ENCODE measurements around the gene ENPP6. TPM values are rescaled to one million over a fixed set of nuclear protein-coding genes. Genes with fewer than 3 reads are reported as not detected.

Gene ENPP6
- total RNA-seq, 2 experiments from 2014 or later = not detected

DNA sequence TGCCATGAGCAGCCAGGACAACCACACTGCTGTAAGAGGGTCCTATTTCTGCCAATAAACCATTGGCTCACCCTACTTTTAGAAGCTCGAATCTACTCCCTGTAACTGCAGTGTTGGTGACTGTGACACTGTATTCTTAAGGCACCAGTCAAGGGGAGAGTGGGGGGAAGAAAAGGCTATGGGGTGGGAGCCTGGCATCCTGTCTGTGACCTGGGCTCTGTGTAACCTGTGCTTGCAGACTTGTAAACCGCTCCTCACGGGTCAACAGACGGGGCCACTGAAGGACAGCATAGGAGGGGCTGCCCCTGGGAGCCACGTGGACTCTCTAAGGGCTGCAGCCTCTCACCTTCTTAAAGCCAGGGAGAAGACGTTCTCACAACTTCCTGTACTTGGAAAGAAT lies 42.2 kb upstream of the ENPP6 start:
- TF ChIP-seq, protein P1, sequence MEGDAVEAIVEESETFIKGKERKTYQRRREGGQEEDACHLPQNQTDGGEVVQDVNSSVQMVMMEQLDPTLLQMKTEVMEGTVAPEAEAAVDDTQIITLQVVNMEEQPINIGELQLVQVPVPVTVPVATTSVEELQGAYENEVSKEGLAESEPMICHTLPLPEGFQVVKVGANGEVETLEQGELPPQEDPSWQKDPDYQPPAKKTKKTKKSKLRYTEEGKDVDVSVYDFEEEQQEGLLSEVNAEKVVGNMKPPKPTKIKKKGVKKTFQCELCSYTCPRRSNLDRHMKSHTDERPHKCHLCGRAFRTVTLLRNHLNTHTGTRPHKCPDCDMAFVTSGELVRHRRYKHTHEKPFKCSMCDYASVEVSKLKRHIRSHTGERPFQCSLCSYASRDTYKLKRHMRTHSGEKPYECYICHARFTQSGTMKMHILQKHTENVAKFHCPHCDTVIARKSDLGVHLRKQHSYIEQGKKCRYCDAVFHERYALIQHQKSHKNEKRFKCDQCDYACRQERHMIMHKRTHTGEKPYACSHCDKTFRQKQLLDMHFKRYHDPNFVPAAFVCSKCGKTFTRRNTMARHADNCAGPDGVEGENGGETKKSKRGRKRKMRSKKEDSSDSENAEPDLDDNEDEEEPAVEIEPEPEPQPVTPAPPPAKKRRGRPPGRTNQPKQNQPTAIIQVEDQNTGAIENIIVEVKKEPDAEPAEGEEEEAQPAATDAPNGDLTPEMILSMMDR (conservative IDR thresholded peaks at IDR 0.05; ENCODE audit: low read length) = no peak
- no peak for TF ChIP-seq EZH2phosphoT487 (IDR thresholded peaks at IDR 0.05; ENCODE audit: borderline replicate concordance, low read depth, low read length)
- H3K27ac ChIP-seq (ENCODE audit: low read depth, low read length, poor library complexity, severe bottlenecking) = no peak overlapping the region
- H3K4me1 ChIP-seq (ENCODE audit: insufficient read depth, low read length, poor library complexity, severe bottlenecking) = peaks cover 14% of the 10 kb centered on the region
- no peak overlapping the region for H3K4me3 ChIP-seq (ENCODE audit: low read depth, low read length, poor library complexity, severe bottlenecking)
- no peak overlapping the region for H3K4me2 ChIP-seq (ENCODE audit: low read length)
- no peak for DNase-seq (ENCODE audit: low spot score)
- H4K20me1 ChIP-seq (ENCODE audit: insufficient read depth, low read length) = no peaks in the 10 kb centered on the region
- H2AFZ ChIP-seq (ENCODE audit: low read length) = no peak overlapping the region
- no TSS peak for BruUV-seq (replicated peaks)
- H3K79me2 ChIP-seq (ENCODE audit: insufficient read depth, low read depth, low read length) = no peaks in the 10 kb centered on the region
- CTCF ChIA-PET (ENCODE audit: unreplicated experiment) = no interaction called here
- H3K9me3 ChIP-seq (ENCODE audit: low read length) = no peaks in the 10 kb centered on the region
- H3K36me3 ChIP-seq (ENCODE audit: insufficient read depth, low read length) = no peaks in the 10 kb centered on the region
- POLR2A ChIA-PET = interaction anchor here (1.0 kb wide), 1 partner anchor 9 kb away, joined by 3 read pairs; no protein-coding TSS in a partner anchor
- intact Hi-C loops (cut with micrococcal nuclease; ENCODE audit: unreplicated experiment) = loop anchor here (5.0 kb wide), 1 partner anchor 722 kb away; no protein-coding TSS in a partner anchor
- H3K9me2 ChIP-seq (ENCODE audit: insufficient read depth, low read length) = no peaks in the 10 kb centered on the region

DNA sequence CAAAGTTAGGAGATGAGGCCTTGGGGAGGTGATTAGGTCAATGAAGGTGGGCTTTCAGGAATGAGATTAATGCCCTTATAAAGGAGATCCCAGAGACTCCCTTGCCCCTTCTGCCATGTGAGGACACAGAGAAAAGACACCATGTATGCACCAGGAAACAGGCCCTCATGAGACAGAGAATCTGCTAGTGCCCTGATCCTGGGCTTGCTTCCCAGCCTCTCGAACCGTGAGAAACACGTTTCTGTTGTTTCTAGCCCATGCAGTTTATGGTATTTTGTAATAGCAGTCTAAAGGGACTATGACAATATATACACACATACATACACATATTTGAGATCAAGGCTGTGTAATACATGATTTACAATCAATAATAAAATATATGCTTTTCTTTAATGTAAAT lies 41.4 kb upstream of the ENPP6 start:
- BruUV-seq (replicated peaks) = no TSS peak
- ChIA-PET POLR2A (interaction anchor here (1.0 kb wide), 1 partner anchor 10 kb away, joined by 3 read pairs; no protein-coding TSS in a partner anchor), CTCF (ENCODE audit: unreplicated experiment) (no interaction called here)
- H3K9me3 ChIP-seq (ENCODE audit: low read length) = no peaks in the 10 kb centered on the region
- no peak overlapping the region for H3K4me3 ChIP-seq (ENCODE audit: low read depth, low read length, poor library complexity, severe bottlenecking)
- no peak for DNase-seq (ENCODE audit: low spot score)
- intact Hi-C loops (cut with micrococcal nuclease; ENCODE audit: unreplicated experiment) = no loop called here
- peaks cover 7% of the 10 kb centered on the region for H3K4me1 ChIP-seq (ENCODE audit: insufficient read depth, low read length, poor library complexity, severe bottlenecking)
- H3K79me2 ChIP-seq (ENCODE audit: insufficient read depth, low read depth, low read length) = no peaks in the 10 kb centered on the region
- TF ChIP-seq, protein P1 (conservative IDR thresholded peaks at IDR 0.05; ENCODE audit: low read length) = no peak
- TF ChIP-seq EZH2phosphoT487 (IDR thresholded peaks at IDR 0.05; ENCODE audit: borderline replicate concordance, low read depth, low read length) = no peak
- no peaks in the 10 kb centered on the region for H4K20me1 ChIP-seq (ENCODE audit: insufficient read depth, low read length)
- no peaks in the 10 kb centered on the region for H3K9me2 ChIP-seq (ENCODE audit: insufficient read depth, low read length)
- no peak overlapping the region for H3K27ac ChIP-seq (ENCODE audit: low read depth, low read length, poor library complexity, severe bottlenecking)
- no peak overlapping the region for H2AFZ ChIP-seq (ENCODE audit: low read length)
- H3K4me2 ChIP-seq (ENCODE audit: low read length) = no peak overlapping the region
- no peaks in the 10 kb centered on the region for H3K36me3 ChIP-seq (ENCODE audit: insufficient read depth, low read length)

DNA sequence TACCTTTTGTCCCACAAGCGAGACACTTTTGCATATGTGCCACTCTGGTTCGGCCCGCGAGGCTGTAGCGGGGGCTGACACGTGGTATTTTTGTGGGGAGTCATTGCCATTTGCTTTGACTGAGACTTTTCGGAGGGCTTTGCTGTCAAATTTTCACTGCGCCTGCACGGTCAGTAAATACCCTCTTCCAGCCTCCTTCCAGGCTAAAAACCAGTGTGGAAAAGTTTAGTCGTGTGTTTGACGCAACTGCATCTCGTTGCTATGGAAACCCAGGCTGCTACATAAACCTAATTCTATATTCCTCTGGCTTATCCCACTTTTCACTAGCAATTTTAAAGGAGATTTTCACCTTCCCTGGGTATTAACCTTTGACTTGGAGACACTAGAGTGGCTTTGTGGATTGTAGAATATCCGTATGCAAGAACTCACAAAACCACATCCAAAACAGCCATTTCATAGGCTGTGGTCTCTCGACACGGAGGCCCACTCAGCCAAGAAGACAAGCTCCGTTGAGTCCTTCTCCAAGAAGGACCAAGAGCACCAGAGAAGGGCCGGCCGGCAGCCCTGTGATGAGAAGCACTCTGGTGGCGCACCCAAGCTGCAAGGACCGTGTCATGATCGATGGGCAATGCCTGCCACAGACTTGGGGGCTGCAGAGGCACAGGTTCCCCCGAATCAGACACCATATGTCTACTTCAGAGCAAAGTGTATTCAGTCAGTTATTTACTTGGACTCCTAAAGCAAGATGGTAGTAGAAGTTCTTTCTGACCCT lies 38.4 kb upstream of the ENPP6 start:
- intact Hi-C loops (cut with micrococcal nuclease; ENCODE audit: unreplicated experiment) = no loop called here
- ChIA-PET CTCF (ENCODE audit: unreplicated experiment) (no interaction called here), POLR2A (interaction anchor here (0.6 to 0.7 kb wide), 2 partner anchors 187 to 334 kb away, joined by 3 read pairs; no protein-coding TSS in a partner anchor)

More for the DNA sequence above, 38.4 kb upstream of the ENPP6 start:
- no TSS peak for BruUV-seq (replicated peaks)
- H3K4me2 ChIP-seq (ENCODE audit: low read length) = no peak overlapping the region
- no peaks in the 10 kb centered on the region for H3K9me2 ChIP-seq (ENCODE audit: insufficient read depth, low read length)
- H3K9me3 ChIP-seq (ENCODE audit: low read length) = no peaks in the 10 kb centered on the region
- H3K79me2 ChIP-seq (ENCODE audit: insufficient read depth, low read depth, low read length) = no peaks in the 10 kb centered on the region
- H3K4me1 ChIP-seq (ENCODE audit: insufficient read depth, low read length, poor library complexity, severe bottlenecking) = no peaks in the 10 kb centered on the region
- no peak overlapping the region for H2AFZ ChIP-seq (ENCODE audit: low read length)
- H3K27ac ChIP-seq (ENCODE audit: low read depth, low read length, poor library complexity, severe bottlenecking) = no peak overlapping the region
- H4K20me1 ChIP-seq (ENCODE audit: insufficient read depth, low read length) = no peaks in the 10 kb centered on the region
- TF ChIP-seq, protein P1 (conservative IDR thresholded peaks at IDR 0.05; ENCODE audit: low read length) = no peak
- no peak for TF ChIP-seq EZH2phosphoT487 (IDR thresholded peaks at IDR 0.05; ENCODE audit: borderline replicate concordance, low read depth, low read length)
- no peaks in the 10 kb centered on the region for H3K36me3 ChIP-seq (ENCODE audit: insufficient read depth, low read length)
- H3K4me3 ChIP-seq (ENCODE audit: low read depth, low read length, poor library complexity, severe bottlenecking) = no peak overlapping the region
- DNase-seq (ENCODE audit: low spot score) = no peak

Data from OCI-LY7 (cell line).